Astrocyte (in vitro differentiated cells and primary cell): ENCODE data around the gene DRD2. TPM values are rescaled to one million over a fixed set of nuclear protein-coding genes. Genes with fewer than 3 reads are reported as not detected.
A peak's percentile ranks its signal among the peaks of the same experiment; 100 is the strongest.

Experiments
- DNase-seq: peaks from one replicate; pipeline ENCODE4 v3.0.0-alpha.2; 2010; ENCODE audit warnings: low read depth
- FAIRE-seq: peaks from 2 replicates; lab custom pipeline; 2011; peaks lifted over from hg19 to GRCh38; lab: Jason Lieb, UNC
- H2AFZ ChIP-seq: 2 replicates; pipeline ENCODE4 v1.6.0; 2012; ENCODE audit warnings: low read depth, low read length, inconsistent platforms
- H3K27ac ChIP-seq: 2 replicates; pipeline ENCODE4 v1.5.1; 2011; ENCODE audit warnings: low read depth, low read length, inconsistent platforms
- H3K27me3 ChIP-seq: 2 replicates; pipeline ENCODE4 v1.6.0; 2011; ENCODE audit warnings: low read length, inconsistent platforms; ENCODE audit not compliant: insufficient read depth
- H3K36me3 ChIP-seq: 2 replicates; pipeline ENCODE4 v1.5.1; 2011; ENCODE audit warnings: low read length, inconsistent platforms; ENCODE audit not compliant: insufficient read depth
- H3K4me1 ChIP-seq: 2 replicates; pipeline ENCODE4 v1.5.1; 2011; ENCODE audit warnings: low read length, inconsistent platforms; ENCODE audit not compliant: insufficient read depth
- H3K4me2 ChIP-seq: 2 replicates; pipeline ENCODE4 v1.6.0; 2012; ENCODE audit warnings: low read length, inconsistent platforms
- H3K4me3 ChIP-seq: 2 replicates; pipeline ENCODE4 v1.5.1; 2011; ENCODE audit warnings: low read depth, mild to moderate bottlenecking, low read length, inconsistent platforms; ENCODE audit not compliant: insufficient read depth
- H3K79me2 ChIP-seq: 2 replicates; pipeline ENCODE4 v1.6.0; 2012; ENCODE audit warnings: mild to moderate bottlenecking, low read length, inconsistent platforms; ENCODE audit not compliant: insufficient read depth
- H3K9ac ChIP-seq: 2 replicates; pipeline ENCODE4 v1.6.0; 2012; ENCODE audit warnings: mild to moderate bottlenecking, low read length, inconsistent platforms
- H3K9me3 ChIP-seq: 2 replicates; pipeline ENCODE4 v1.5.1; 2012; ENCODE audit warnings: low read depth, mild to moderate bottlenecking, low read length, inconsistent platforms; ENCODE audit not compliant: insufficient read depth
- H4K20me1 ChIP-seq: 2 replicates; pipeline ENCODE4 v1.6.0; 2012; ENCODE audit warnings: low read length, inconsistent platforms; ENCODE audit not compliant: insufficient read depth
- H3K27ac Mint-ChIP-seq: one replicate; pipeline ENCODE4 v1.8.0; 2021; ENCODE audit warnings: mild to moderate bottlenecking, mixed read lengths; ENCODE audit not compliant: unreplicated experiment
- H3K27me3 Mint-ChIP-seq: one replicate; pipeline ENCODE4 v1.8.0; 2021; ENCODE audit warnings: low read depth, mixed read lengths; ENCODE audit not compliant: unreplicated experiment
- H3K36me3 Mint-ChIP-seq: one replicate; pipeline ENCODE4 v1.8.0; 2021; ENCODE audit warnings: low read depth, mixed read lengths; ENCODE audit not compliant: unreplicated experiment
- H3K4me1 Mint-ChIP-seq: one replicate; pipeline ENCODE4 v1.8.0; 2021; ENCODE audit warnings: low read depth, mixed read lengths; ENCODE audit not compliant: unreplicated experiment
- H3K4me3 Mint-ChIP-seq: one replicate; pipeline ENCODE4 v1.8.0; 2021; ENCODE audit warnings: mild to moderate bottlenecking, moderate library complexity, mixed read lengths; ENCODE audit not compliant: unreplicated experiment
- H3K9me3 Mint-ChIP-seq: one replicate; pipeline ENCODE4 v1.8.0; 2021; ENCODE audit warnings: mild to moderate bottlenecking, mixed read lengths; ENCODE audit not compliant: unreplicated experiment
- CTCF ChIP-seq: IDR thresholded peaks from 2 replicates; pipeline ENCODE4 v1.5.1; 2011; ENCODE audit warnings: low read depth, mild to moderate bottlenecking, inconsistent platforms, low read length, moderate library complexity; ENCODE audit not compliant: insufficient read depth
- EZH2 ChIP-seq: IDR thresholded peaks from 2 replicates; pipeline ENCODE4 v1.6.1; 2012; ENCODE audit warnings: mild to moderate bottlenecking, low read length, inconsistent platforms; ENCODE audit not compliant: insufficient read depth
- total RNA-seq: library from RNA; stranded (reverse); gene quantifications from 2 replicates; pipeline ENCODE4 v1.2.1, GENCODE V29; 2021

Gene DRD2
- total RNA-seq, 1 donor from 2014 or later: not detected

DNA sequence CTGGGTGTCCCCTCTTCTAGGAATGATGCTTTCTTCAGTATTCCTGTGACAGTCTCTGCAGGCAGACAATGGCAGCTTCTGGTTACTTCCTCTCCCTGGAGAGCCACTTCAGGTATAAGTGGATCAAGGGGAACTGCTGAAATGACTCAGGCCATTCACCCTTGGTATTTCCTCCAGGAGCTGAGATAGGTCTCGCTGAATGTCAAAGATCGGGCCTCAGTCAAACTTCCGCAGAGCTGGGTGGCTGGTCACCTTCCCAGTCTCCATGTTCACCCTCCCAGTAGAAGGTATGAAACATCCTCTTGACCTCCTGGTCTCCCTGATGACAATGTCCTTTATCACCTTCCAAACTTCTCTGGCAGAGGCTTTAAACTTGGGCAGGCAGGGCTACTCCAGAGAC, 89.4 kb downstream of the DRD2 start:
- H3K27me3 ChIP-seq: peaks cover 19% of the 10 kb centered on the region
- Mint-ChIP-seq H3K4me1 (peaks cover 13% of the 10 kb centered on the region), H3K27me3 (peaks cover 4% of the 10 kb centered on the region), H3K36me3 (no peaks in the 10 kb centered on the region), H3K27ac (peak overlapping the region; percentile 71), H3K4me3 (no peak overlapping the region), H3K9me3 (no peaks in the 10 kb centered on the region)
- FAIRE-seq: no peak
- H4K20me1 ChIP-seq: no peaks in the 10 kb centered on the region
- H3K4me3 ChIP-seq: no peak overlapping the region
- no peak overlapping the region for H3K27ac ChIP-seq
- no peaks in the 10 kb centered on the region for H3K79me2 ChIP-seq
- no peak overlapping the region for H2AFZ ChIP-seq
- DNase-seq: no peak
- H3K4me2 ChIP-seq: no peak overlapping the region
- peaks cover 10% of the 10 kb centered on the region for H3K4me1 ChIP-seq
- no peak overlapping the region for H3K9ac ChIP-seq
- H3K9me3 ChIP-seq: no peaks in the 10 kb centered on the region
- H3K36me3 ChIP-seq: no peaks in the 10 kb centered on the region
- TF ChIP-seq EZH2 (no peak), CTCF (no peak)

DNA sequence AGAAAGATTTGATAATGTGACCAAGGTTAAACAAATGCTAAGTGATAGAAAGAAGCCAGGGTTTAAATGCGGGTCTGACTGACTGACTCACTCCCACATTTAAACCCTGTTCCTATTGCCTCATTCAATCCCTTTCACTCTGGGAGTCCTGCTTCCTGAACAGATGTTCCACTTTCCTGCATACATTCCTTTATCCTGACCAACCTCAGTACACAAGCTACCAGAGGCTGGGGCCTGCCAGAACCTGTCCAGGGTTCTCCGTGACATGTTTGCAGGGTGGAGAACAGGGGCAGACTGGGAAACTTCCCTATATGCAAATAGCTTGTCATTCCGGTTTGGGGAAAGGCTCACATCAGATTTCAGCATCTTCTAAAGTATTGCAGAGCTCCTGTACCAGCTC, 90.6 kb downstream of the DRD2 start:
- no peak for TF ChIP-seq EZH2
- TF ChIP-seq CTCF: no peak
- Histone ChIP-seq H3K4me2 (peak overlapping the region; percentile 24), H3K9ac (no peak overlapping the region), H3K4me3 (no peak overlapping the region), H4K20me1 (no peaks in the 10 kb centered on the region), H3K27ac (no peak overlapping the region), H3K79me2 (no peaks in the 10 kb centered on the region), H3K4me1 (peaks cover 10% of the 10 kb centered on the region), H3K36me3 (no peaks in the 10 kb centered on the region), H3K9me3 (no peaks in the 10 kb centered on the region), H3K27me3 (peaks cover 15% of the 10 kb centered on the region), H2AFZ (no peak overlapping the region)
- Mint-ChIP-seq H3K9me3 (no peaks in the 10 kb centered on the region), H3K36me3 (no peaks in the 10 kb centered on the region), H3K4me3 (no peak overlapping the region), H3K27me3 (peaks cover 4% of the 10 kb centered on the region), H3K27ac (peak overlapping the region; percentile 71), H3K4me1 (peaks cover 13% of the 10 kb centered on the region)
- peak; percentile 95 for DNase-seq
- peak; percentile 37 for FAIRE-seq

- H3K4me1 Mint-ChIP-seq: peaks cover 28% of the 10 kb centered on the region
- Histone ChIP-seq H3K4me1 (peaks cover 20% of the 10 kb centered on the region), H3K27ac (no peak overlapping the region), H3K9ac (no peak overlapping the region), H3K79me2 (no peaks in the 10 kb centered on the region), H3K4me3 (no peak overlapping the region), H3K4me2 (no peak overlapping the region), H3K9me3 (no peaks in the 10 kb centered on the region), H2AFZ (no peak overlapping the region), H3K36me3 (no peaks in the 10 kb centered on the region), H3K27me3 (peaks cover 3% of the 10 kb centered on the region), H4K20me1 (no peaks in the 10 kb centered on the region)
- DNase-seq: no peak
- TF ChIP-seq EZH2 (no peak), CTCF (no peak)
- H3K4me3 Mint-ChIP-seq: no peak overlapping the region
- H3K27ac Mint-ChIP-seq: no peak overlapping the region
- no peaks in the 10 kb centered on the region for H3K36me3 Mint-ChIP-seq
- peaks cover 3% of the 10 kb centered on the region for H3K9me3 Mint-ChIP-seq
- FAIRE-seq: no peak
- H3K27me3 Mint-ChIP-seq: peaks cover 4% of the 10 kb centered on the region
Measured at GRCh38 chr11:113382121-113382520, 93.1 kb downstream of the DRD2 start.
